Adipose tissue (tissue), 3 donors: ENCODE measurements around the gene PCSK2. TPM values are rescaled to one million over a fixed set of nuclear protein-coding genes. Genes with fewer than 3 reads are reported as not detected.

Source experiments
- H3K27ac ChIP-seq: one replicate; pipeline ENCODE4 v1.5.1; 2013; ENCODE audit warnings: low read depth, low read length
- WGBS, 3 donors: extraction: QIAGEN DNeasy Blood & Tissue Kit; methylation state at CpG; one replicate each; pipeline ENCODE4 v1.1.7; 2013; 5-methylcytosine and 5-hydroxymethylcytosine counted together
- polyA plus RNA-seq, 3 donors: library from polyadenylated mRNA; stranded (reverse); fragments of 200-250 nt; gene quantifications; one replicate each; pipeline ENCODE4 v1.2.3, GENCODE V29; 2013
- donor health status: healthy with polysubstance abuse.
- donor health status: Bipolar disorder and iron deficiency.
- donor health status: healthy.

The PCSK2 gene
- polyA plus RNA-seq, 3 donors, result 0.04 to 4.2 (median 0.45) TPM

DNA sequence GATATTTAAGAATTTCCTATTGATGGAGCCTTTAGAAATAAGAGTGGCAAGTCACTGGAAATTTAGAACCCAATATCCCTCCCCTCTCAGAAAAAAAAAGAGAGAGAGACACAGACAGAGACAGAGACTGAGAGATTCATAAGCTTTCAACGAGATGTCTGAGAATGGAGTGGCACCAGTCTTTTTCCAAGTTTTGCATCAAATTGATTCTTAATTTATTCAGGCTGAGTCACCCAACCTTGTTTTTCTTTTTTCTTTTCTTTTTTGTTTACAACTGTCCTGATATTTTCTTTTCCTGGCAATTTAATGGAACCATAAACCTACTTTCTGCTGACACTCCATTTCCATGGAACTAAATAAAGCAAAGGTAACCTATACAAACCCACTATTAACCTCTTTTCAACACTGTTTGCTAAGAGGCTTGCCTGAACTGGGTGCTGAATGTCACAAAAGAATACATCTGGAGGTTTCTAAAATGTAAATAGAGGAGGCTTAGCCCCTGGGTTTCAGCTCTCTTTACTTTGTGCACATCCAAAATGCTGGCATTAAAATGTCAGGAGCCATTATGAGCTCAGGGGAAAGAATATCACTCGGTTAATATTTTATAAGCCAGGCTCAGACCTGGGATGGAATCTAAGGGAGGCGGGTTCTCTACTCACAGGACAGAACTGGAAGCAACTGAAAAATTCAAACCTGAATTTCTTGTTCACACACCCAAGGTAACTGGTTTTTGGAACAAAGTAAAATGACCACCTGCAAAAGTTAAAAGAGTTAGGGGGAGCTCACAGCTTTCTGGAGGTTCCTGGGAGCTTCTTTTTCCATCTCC, 203.5 kb downstream of the PCSK2 start:
- no peak overlapping the region for H3K27ac ChIP-seq
- 39 to 63% (median 61%) methylated on average over 3 of the region's 3 CpGs for WGBS, 3 donors

DNA sequence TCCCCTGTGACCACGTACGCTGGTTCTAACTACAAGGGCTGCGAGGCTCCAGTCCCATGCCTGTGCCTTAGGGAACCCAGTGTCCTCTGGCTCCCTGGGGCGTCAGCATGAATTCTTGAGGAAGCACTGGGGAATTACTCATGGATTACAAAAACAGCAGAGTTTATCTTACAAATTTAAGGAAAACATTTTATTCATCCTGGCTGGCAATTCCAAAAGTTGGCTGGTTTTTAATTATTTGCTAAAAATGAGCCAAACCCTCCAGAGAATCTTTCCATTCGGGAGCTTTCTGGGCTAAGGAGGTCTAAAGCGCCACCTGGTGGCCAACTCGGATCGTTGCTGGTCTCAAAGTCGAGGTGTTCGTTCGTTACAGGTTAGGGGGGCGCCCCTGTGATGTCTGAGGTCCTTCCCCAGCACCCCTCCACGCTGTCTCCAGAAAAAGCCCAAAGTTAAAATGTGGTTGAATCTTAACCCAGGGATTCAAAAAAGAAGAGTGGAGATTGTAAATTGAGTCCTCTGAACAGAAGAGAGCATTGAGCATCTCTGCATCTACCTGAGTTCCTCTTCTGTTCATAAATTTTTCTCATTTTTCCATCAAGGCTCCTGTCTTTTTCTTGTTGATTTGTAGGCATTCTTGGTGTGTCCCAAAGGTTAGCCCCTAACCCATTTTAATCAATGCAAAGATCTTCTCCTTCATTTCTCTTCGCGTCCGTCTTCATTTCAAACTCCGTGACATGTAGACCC, 205.0 kb downstream of the PCSK2 start:
- 29 to 31% (median 29%) methylated on average over 17 of the region's 17 CpGs for WGBS, 3 donors
- H3K27ac ChIP-seq, result no peak overlapping the region

DNA sequence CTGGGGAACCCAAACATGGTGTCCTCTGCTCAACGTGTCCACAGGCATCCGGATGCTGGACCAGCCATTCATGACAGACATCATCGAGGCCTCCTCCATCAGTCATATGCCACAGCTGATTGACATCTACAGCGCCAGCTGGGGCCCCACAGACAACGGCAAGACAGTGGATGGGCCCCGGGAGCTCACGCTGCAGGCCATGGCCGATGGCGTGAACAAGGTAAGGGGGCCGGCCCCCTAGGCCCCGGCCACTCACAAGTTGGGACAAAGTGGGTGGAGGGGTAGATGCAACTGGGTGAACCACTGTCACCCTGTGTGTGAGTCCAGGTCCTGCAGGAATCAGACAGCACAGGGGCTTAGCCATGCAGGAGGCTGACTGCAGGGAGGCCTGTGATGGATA, 209.8 kb downstream of the PCSK2 start:
- H3K27ac ChIP-seq, result no peak overlapping the region
- WGBS, 3 donors, result 88 to 92% (median 88%) methylated on average over 11 of the region's 11 CpGs

DNA sequence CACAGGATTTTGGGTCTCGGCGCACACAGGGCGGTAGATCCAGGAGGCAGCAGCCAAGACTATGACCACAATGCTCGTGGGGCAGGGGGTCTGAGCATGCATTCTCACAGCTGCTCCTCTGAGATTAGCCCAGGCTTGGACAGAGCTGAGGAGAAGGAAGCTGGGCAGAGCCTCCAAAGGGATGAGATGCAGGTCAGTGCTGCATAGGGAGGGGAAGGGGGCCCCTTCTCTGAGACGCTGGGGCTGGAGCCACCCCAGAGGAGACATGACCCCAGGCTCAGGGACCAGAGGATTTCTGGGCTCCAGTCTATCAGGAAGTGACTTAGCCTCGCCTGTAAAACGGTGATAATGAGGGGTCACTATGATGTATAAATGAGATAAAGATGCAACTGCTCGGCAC, 210.4 kb downstream of the PCSK2 start:
- 53 to 61% (median 58%) methylated on average over 8 of the region's 8 CpGs for WGBS, 3 donors
- no peak overlapping the region for H3K27ac ChIP-seq

DNA sequence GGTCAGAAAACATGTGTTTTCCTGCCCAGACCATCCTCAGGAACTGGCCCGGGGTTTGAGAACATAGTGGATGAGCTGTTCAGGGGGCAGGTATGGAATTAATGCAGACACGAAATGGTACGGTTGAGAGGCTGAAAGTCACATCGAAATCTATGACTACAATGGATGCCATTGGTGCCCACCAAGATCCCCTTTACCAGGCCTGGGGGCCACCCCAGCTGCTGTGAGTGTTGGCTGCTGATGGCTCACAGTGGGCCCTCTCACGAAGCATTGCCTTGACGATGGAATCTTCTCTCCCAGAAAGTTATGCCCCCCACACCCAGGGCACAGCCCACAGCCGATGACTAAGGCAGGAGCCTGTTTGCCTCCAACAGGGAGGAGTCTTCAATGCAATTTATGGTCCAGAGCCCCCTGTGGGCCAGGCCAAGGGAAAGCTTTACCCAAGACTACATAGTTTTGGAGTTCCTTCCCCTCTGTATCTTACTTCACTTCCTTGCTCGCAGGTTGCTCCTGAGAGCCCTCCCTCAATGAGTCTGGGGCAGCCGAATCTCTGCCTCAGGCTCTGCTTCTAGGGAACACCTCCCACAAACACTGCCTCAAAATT, 211.7 kb downstream of the PCSK2 start:
- WGBS, 3 donors, result 78 to 80% (median 79%) methylated on average over 9 of the region's 9 CpGs
- no peak overlapping the region for H3K27ac ChIP-seq

DNA sequence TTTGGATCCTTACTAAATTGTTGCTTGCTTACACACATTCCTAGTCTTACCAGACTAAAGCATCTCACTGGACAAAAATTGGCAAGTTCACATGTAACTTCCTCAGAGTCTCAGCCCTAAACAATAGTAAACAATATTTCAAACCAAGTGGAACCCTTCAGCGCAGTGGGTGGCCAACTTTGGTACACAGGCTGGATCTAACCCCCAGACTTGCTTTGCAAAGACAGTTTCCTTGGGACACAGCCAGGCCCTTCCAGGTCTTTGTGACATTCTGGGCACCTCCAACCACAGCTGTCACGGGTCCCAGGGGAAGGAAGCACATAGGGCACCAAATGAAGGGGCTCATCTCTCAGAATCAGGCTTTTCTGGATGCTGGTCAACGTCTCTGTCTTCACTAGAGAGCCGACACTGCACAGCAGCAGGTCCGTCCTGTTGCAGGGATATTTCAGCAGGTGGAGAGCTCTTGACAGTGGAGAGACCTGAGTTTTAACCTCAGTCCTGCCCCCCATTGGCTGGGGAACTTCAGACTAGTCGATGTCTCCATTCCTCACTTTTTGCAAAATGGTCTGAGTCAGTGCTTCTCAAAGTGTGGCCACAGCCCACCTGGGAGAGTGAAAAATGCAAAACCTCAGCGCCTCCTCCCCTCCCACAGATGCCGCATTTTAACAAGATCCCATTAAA, 212.9 kb downstream of the PCSK2 start:
- no peak overlapping the region for H3K27ac ChIP-seq
- 66 to 70% (median 70%) methylated on average over 8 of the region's 8 CpGs for WGBS, 3 donors

DNA sequence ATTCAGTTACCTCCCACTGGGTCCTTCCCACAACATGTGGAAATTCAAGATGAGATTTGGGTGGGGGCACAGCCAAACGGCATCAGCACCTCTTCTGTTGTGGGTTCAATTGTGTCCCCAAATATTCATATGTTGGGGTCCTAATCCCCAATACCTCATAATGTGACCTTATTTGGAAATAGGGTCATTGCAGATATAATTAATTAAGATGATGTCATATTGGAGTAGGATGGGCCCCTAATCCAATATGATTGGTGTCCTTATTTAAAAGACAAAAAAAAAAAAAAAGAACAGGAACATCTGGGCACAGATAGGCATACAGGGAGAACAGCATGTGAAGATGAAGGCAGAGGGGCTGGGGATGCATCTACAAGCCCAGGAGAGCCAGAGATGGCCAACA, 214.9 kb downstream of the PCSK2 start:
- WGBS, 3 donors, result 88 to 94% (median 93%) methylated on average over 1 of the region's 1 CpG

DNA sequence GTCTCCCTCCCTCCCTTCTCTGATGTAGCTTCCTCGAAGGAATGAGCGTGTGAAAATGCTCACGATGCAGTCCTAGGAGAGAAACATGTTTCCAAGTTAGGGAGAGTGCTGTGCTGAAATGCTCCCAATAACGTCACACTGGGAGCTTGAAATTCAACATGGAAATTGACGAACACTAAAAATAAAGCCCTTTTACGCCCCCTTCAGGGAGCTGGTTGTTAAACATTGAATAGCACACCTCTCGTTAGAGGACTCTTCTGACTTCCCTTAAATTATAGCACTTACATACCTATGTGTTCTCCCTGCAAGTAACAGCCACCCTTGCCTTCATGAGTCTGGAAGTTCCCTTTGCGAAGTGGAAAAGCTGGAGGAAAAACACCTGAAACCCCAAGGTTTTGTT, 215.7 kb downstream of the PCSK2 start:
- H3K27ac ChIP-seq, result no peak overlapping the region
- 37 to 43% (median 40%) methylated on average over 8 of the region's 8 CpGs for WGBS, 3 donors

More for the DNA sequence above, 214.9 kb downstream of the PCSK2 start:
- no peak overlapping the region for H3K27ac ChIP-seq

DNA sequence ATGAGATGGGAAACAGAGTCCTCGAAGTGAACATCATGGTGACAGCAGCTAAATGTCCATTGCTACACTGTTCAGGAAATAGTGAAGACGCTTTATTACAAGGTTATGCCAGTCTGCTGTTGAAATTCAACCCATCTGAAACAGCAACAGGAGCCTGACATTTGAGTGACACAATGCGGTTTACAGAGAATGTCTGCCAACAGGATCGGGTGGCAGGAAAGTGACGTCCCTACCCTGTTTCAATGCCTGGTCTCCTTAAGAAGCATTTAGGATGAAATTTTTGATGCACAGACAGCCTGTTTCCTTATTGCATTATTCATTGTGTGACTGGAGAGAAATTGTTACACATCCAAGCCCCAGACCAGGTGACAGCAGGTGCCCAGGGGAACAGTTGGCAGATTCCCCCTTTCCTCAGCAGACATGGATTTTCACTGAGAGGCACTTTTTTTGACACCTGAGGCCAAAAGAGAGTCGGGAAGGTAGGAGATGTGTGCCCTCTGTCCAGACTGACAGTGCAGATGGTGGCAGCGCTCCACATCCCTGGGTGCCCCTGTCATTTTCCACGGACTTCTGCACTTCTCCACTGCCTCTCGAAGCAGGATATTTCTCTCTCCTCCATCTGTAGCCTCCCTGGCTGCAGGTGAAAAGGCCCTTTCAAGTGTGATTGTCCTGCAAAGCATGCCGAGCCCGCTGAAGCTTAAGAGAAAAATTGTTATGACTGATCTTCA, 216.5 kb downstream of the PCSK2 start:
- 51 to 75% (median 74%) methylated on average over 11 of the region's 11 CpGs for WGBS, 3 donors
- no peak overlapping the region for H3K27ac ChIP-seq

DNA sequence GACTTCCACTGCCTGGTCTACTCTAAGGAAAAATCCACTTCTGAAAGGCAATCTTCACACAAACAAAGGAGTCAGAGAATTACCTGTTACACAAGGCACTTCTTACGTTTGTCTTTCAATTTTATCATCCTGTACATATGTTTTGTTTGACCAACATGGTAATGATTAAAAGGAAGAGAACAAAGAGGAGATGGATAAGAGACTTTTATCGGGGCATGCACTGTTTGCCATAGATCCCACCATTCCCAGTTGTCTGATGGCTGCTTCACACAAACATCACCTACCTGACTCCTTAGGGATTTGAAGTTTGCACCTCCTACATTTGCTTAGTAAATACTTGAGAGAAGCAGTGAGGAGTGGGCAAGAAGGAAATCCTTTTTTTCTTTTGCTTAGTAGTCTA, 217.3 kb downstream of the PCSK2 start:
- 18 to 60% (median 51%) methylated on average over 2 of the region's 2 CpGs for WGBS, 3 donors
- no peak overlapping the region for H3K27ac ChIP-seq

DNA sequence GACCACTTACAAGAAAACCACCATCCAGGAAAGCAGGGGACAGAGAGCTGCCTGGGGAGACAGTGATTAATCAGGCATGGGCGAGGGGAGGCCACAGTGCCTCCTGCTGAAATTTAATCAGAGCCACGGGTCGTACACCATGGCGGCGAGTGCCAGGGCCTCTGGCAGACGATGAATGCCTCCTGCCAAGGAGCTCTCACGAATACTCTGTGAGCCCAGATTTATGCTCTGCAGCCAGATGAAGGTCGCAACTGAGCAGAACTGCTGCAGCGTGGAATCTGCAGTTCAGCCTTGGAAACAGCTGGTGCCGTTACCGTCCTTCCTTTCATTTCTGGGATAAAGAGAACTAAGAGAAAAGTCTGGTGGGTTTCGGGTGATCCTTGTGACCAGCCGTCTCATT, 218.7 kb downstream of the PCSK2 start:
- no peak overlapping the region for H3K27ac ChIP-seq
- 64 to 69% (median 64%) methylated on average over 13 of the region's 13 CpGs for WGBS, 3 donors

DNA sequence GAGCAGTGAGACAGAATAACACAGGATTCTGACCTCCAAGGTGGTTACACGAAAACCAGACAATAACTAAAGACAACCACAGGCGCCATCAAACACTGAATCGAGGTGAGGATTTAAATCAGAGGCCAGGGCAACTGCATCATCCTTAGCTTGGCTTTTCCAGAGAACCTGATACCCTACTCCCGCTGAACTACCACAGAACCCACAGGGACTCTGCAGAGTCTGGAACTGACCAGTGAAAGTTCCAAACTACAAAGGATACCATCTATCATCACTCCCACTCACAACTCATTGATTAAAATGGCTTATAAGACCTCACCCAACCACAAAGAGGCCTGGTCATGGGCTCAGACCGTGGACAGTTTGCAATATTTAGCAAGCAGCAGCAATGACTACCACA, 219.3 kb downstream of the PCSK2 start:
- no peak overlapping the region for H3K27ac ChIP-seq
- 63 to 79% (median 76%) methylated on average over 5 of the region's 5 CpGs for WGBS, 3 donors

DNA sequence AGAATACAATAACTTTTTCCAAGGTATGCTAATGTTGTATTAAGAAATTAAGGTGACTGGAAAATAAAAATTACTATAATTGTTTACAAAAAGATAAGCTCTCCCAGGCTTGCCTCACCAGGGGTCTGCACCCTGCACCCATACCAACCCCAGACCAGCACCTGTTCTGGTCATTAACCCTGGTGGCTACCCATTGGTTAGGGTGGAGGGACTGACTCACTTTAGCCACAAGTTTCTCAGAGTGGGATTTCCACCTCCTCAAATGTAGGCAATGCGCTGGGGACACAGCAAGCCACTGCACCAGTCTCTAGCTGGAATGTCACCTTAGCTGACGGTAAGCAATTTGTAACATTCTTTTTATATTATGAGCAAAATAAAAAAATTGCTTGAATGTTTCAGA, 221.2 kb downstream of the PCSK2 start:
- 90 to 99% (median 97%) methylated on average over 2 of the region's 2 CpGs for WGBS, 3 donors
- H3K27ac ChIP-seq, result no peak overlapping the region

DNA sequence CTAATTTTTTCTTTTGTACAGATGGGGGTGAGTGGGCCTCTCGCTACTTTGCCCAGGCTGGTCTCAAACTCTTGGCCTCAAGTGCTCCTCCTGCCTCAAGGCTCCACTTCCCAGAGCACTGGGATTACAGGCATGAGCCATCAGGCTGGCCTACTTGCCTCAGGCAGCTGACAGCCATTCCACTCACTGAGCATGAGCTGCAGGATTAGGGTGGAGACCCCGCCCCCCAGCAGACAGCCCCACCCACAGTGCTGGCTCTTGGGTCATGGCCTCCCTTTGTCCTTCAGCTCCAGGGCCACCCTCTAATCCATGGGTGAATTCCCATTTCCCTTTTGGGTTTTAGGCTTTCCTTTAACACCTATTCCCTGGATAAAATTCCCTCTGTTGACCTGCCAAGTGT, 222.2 kb downstream of the PCSK2 start:
- WGBS, 3 donors, result 83 to 89% (median 83%) methylated on average over 2 of the region's 2 CpGs
- H3K27ac ChIP-seq, result no peak overlapping the region

DNA sequence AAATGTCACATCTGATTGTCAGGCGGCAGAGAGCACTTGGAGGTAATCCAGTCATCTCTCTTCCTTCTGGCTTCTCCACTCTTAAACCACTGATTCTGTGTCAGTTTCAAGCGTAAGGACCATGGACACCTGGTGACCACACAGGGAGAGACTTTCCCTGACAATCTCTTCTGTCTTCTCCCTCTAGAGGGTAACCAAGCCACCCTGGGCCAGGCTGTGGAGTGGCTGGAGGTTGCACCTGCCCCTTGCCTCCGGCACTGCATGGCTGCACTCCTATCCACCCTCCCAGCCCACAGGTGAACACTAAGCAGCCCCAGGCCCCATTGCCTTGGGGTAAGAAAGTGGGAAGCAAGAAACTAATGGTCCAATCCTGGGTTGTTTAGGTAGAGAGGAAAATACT, 225.6 kb downstream of the PCSK2 start:
- no peak overlapping the region for H3K27ac ChIP-seq
- WGBS, 3 donors, result 58 to 79% (median 73%) methylated on average over 3 of the region's 3 CpGs

DNA sequence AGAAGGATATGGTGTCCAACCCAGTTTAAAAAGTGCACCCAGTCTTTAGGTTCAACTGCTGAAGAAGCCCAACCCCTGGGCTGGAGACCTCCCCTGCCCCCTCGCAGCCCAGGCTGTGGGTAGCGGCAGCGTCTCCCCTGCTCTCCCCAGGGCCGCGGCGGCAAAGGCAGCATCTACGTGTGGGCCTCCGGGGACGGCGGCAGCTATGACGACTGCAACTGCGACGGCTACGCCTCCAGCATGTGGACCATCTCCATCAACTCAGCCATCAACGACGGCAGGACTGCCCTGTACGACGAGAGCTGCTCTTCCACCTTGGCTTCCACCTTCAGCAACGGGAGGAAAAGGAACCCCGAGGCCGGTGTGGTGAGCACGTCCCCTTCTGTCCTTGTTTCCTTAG, 226.8 kb downstream of the PCSK2 start:
- 85 to 88% (median 87%) methylated on average over 22 of the region's 22 CpGs for WGBS, 3 donors
- H3K27ac ChIP-seq, result no peak overlapping the region

DNA sequence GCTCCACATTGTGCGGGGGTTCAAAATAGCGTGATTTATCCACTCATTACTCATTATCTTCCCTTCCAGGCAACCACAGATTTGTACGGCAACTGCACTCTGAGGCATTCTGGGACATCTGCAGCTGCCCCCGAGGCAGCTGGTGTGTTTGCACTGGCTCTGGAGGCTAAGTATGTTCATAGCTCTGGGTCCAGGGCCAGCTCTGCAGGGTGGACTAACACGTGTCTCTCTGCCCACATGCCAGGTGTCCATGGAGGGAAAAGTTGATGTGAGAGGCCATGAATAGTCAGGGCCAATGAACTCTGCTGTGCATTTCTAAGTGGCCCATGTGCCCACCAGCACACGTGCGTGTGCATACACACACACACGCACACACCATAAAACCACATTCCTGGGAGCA, 229.4 kb downstream of the PCSK2 start:
- WGBS, 3 donors, result 74 to 85% (median 82%) methylated on average over 8 of the region's 8 CpGs
- H3K27ac ChIP-seq, result no peak overlapping the region

DNA sequence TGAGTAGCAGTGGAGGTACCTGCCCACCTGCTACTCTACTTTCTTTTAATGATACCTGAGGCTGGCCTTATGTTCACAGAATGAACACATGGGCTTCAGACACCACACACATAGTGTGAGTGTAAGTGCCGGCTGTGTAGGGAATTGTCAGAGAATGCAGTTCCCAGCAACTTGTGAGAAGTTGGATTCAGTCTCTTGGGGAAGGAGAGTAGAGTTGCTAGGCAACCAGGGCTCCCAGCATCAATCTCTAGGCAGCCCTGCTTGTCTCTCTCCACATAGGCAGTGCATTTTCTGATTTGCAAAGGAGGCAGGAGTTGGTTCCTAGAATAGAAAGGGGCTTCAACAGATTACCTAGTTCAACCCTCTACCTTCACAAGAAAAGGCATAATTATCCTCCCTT, 230.2 kb downstream of the PCSK2 start:
- H3K27ac ChIP-seq, result no peak overlapping the region
- 58 to 83% (median 66%) methylated on average over 1 of the region's 1 CpG for WGBS, 3 donors
